IMR-90 (cell line): ENCODE measurements around the gene DNMT1. TPM values are rescaled to one million over a fixed set of nuclear protein-coding genes. Genes with fewer than 3 reads are reported as not detected.

Experiments used
- ATAC-seq: fragments of 200-7000 bp; cut with Tn5 transposase; 2 replicates; pipeline ENCODE4 v1.9.1; 2020; ENCODE audit warnings: low read depth, mild to moderate bottlenecking, moderate library complexity
- BruUV-seq: library from RNA; stranded (reverse); fragments of 400-500 nt; replicated peaks from 2 replicates; lab custom pipeline; 2021; lab: Mats Ljungman, UMichigan
- CTCF ChIA-PET: fragments of 300-600 bp; formaldehyde crosslinking; extraction: SDS; loops from one replicate; lab custom pipeline; 2021; ENCODE audit warnings: antibody characterized with exemption; lab: Yijun Ruan, JAX
- POLR2A ChIA-PET: fragments of 300-600 bp; sonication (Branson Sonifier 250); formaldehyde crosslinking; loops from one replicate; lab custom pipeline; 2022; ENCODE audit warnings: antibody characterized with exemption; ENCODE audit not compliant: unreplicated experiment; lab: Charles Lee
- DNase-seq: peaks from one replicate; pipeline ENCODE4 v3.0.0; 2013
- H2AFZ ChIP-seq: replicated peaks from 2 replicates; pipeline ENCODE3; 2013; ENCODE audit warnings: low read length, mild to moderate bottlenecking; ENCODE audit not compliant: poor library complexity
- H2AK5ac ChIP-seq: 2 replicates; pipeline ENCODE4 v1.6.1; 2013; ENCODE audit warnings: low read depth, low read length, inconsistent platforms
- H2AK9ac ChIP-seq: replicated peaks from 2 replicates; pipeline ENCODE3; 2013; ENCODE audit warnings: mild to moderate bottlenecking, low read depth, low read length, moderate library complexity; ENCODE audit not compliant: poor library complexity
- H2BK120ac ChIP-seq: 2 replicates; pipeline ENCODE4 v1.6.1; 2013; ENCODE audit warnings: low read depth, low read length, inconsistent platforms
- H2BK15ac ChIP-seq: 3 replicates; pipeline ENCODE4 v1.6.1; 2013; ENCODE audit warnings: low read depth, low read length, inconsistent platforms
- H2BK20ac ChIP-seq: 2 replicates; pipeline ENCODE4 v1.6.1; 2013; ENCODE audit warnings: low read depth, mild to moderate bottlenecking, inconsistent platforms, low read length, moderate library complexity
- H2BK5ac ChIP-seq: 2 replicates; pipeline ENCODE4 v1.6.1; 2013; ENCODE audit warnings: mild to moderate bottlenecking, low read depth, low read length, inconsistent platforms; ENCODE audit not compliant: poor library complexity, severe bottlenecking
- H3K14ac ChIP-seq: replicated peaks from 2 replicates; pipeline ENCODE4 v1.6.1; 2013; ENCODE audit warnings: low read depth, low read length, inconsistent platforms
- H3K18ac ChIP-seq: 2 replicates; pipeline ENCODE4 v1.6.1; 2013; ENCODE audit warnings: low read depth, low read length, control low read depth
- H3K23ac ChIP-seq: 2 replicates; pipeline ENCODE4 v1.6.1; 2013; ENCODE audit warnings: low read depth, low read length, inconsistent platforms
- H3K27ac ChIP-seq: 2 replicates; pipeline ENCODE4 v1.5.1; 2013; ENCODE audit warnings: mild to moderate bottlenecking, control low read depth, low read length; ENCODE audit not compliant: insufficient read depth
- H3K27me3 ChIP-seq: 2 replicates; pipeline ENCODE4 v1.6.1; 2013; ENCODE audit warnings: low read length; ENCODE audit not compliant: control insufficient read depth, insufficient read depth
- H3K36me3 ChIP-seq: 2 replicates; pipeline ENCODE4 v1.6.1; 2013; ENCODE audit warnings: low read length, mixed read lengths; ENCODE audit not compliant: control insufficient read depth, insufficient read depth
- H3K4ac ChIP-seq: 2 replicates; pipeline ENCODE4 v1.6.1; 2013; ENCODE audit warnings: low read depth, low read length, inconsistent platforms
- H3K4me1 ChIP-seq: 2 replicates; pipeline ENCODE4 v1.6.1; 2013; ENCODE audit warnings: low read length, mixed read lengths; ENCODE audit not compliant: control insufficient read depth, insufficient read depth
- H3K4me2 ChIP-seq: 2 replicates; pipeline ENCODE4 v1.6.1; 2013; ENCODE audit warnings: low read depth, mild to moderate bottlenecking, control low read depth, low read length, moderate library complexity
- H3K4me3 ChIP-seq: 2 replicates; pipeline ENCODE4 v1.5.1; 2013; ENCODE audit warnings: low read depth, mild to moderate bottlenecking, control low read depth, low read length, moderate library complexity; ENCODE audit not compliant: insufficient read depth
- H3K56ac ChIP-seq: 2 replicates; pipeline ENCODE4 v1.6.1; 2013; ENCODE audit warnings: low read length, inconsistent platforms; ENCODE audit not compliant: insufficient read depth; ENCODE audit errors: extremely low read depth
- H3K79me1 ChIP-seq, 2 experiments: 2 replicates each; pipeline ENCODE4 v1.6.1; 2013; ENCODE audit warnings: low read length in 2 of 2, inconsistent platforms in 1 of 2, low read depth in 1 of 2
- H3K9ac ChIP-seq: 2 replicates; pipeline ENCODE4 v1.6.1; 2013; ENCODE audit warnings: low read depth, low read length, control low read depth
- H3K9me1 ChIP-seq: 2 replicates; pipeline ENCODE4 v1.6.1; 2013; ENCODE audit warnings: low read length, inconsistent platforms; ENCODE audit not compliant: insufficient read depth
- H3K9me3 ChIP-seq: 2 replicates; pipeline ENCODE4 v1.6.1; 2013; ENCODE audit warnings: low read length; ENCODE audit not compliant: control insufficient read depth, insufficient read depth
- H4K20me1 ChIP-seq: 2 replicates; pipeline ENCODE4 v1.6.1; 2013; ENCODE audit warnings: low read length, inconsistent platforms; ENCODE audit not compliant: insufficient read depth
- H4K5ac ChIP-seq: 2 replicates; pipeline ENCODE4 v1.6.1; 2013; ENCODE audit warnings: mild to moderate bottlenecking, low read depth, low read length, control low read depth
- H4K8ac ChIP-seq, 2 experiments: 2 replicates each; pipeline ENCODE4 v1.6.1; 2013; ENCODE audit warnings: low read depth in 2 of 2, low read length in 2 of 2, control low read depth in 1 of 2, inconsistent platforms in 1 of 2
- H4K91ac ChIP-seq: 2 replicates; pipeline ENCODE4 v1.6.1; 2013; ENCODE audit warnings: low read depth, low read length, inconsistent platforms; ENCODE audit not compliant: insufficient read depth
- BHLHE40 ChIP-seq: fragments of 150-350 bp; IDR thresholded peaks from 2 replicates; pipeline ENCODE4 v1.6.1; 2016; ENCODE audit warnings: mild to moderate bottlenecking, low read depth, low read length
- CEBPB ChIP-seq: IDR thresholded peaks from 2 replicates; pipeline ENCODE4 v1.6.1; 2012; ENCODE audit warnings: low read depth, low read length, improper control_type of control experiment
- CHD1 ChIP-seq: IDR thresholded peaks from 2 replicates; pipeline ENCODE4 v1.6.1; 2012; ENCODE audit warnings: low read depth, low read length, improper control_type of control experiment
- CTCF ChIP-seq: conservative IDR thresholded peaks from 2 replicates; pipeline ENCODE4 v1.5.1; 2012; ENCODE audit warnings: mild to moderate bottlenecking, low read depth, low read length, improper control_type of control experiment
- FOS ChIP-seq: fragments of 150-350 bp; IDR thresholded peaks from 2 replicates; pipeline ENCODE4 v1.6.1; 2016; ENCODE audit warnings: low read depth, low read length
- MAFK ChIP-seq: IDR thresholded peaks from 2 replicates; pipeline ENCODE4 v1.6.1; 2012; ENCODE audit warnings: low read depth, low read length, improper control_type of control experiment
- MAZ ChIP-seq: IDR thresholded peaks from 2 replicates; pipeline ENCODE4 v1.6.1; 2012; ENCODE audit warnings: low read depth, mild to moderate bottlenecking, low read length, improper control_type of control experiment, moderate library complexity, borderline replicate concordance
- MXI1 ChIP-seq: IDR thresholded peaks from 2 replicates; pipeline ENCODE4 v1.6.1; 2012; ENCODE audit warnings: low read depth, mild to moderate bottlenecking, low read length, moderate library complexity, borderline replicate concordance
- NFE2L2 ChIP-seq: fragments of 150-350 bp; IDR thresholded peaks from 2 replicates; pipeline ENCODE4 v1.6.1; 2016; ENCODE audit warnings: low read depth, mild to moderate bottlenecking, low read length
- POLR2A ChIP-seq: IDR thresholded peaks from 2 replicates; pipeline ENCODE4 v1.6.1; 2012; ENCODE audit warnings: mild to moderate bottlenecking, low read depth, low read length
- RAD21 ChIP-seq: IDR thresholded peaks from 2 replicates; pipeline ENCODE4 v1.6.1; 2012; ENCODE audit warnings: low read length, improper control_type of control experiment
- RCOR1 ChIP-seq: IDR thresholded peaks from 2 replicates; pipeline ENCODE4 v1.6.1; 2012; ENCODE audit warnings: mild to moderate bottlenecking, low read length, improper control_type of control experiment; ENCODE audit not compliant: insufficient replicate concordance
- RFX5 ChIP-seq: IDR thresholded peaks from 2 replicates; pipeline ENCODE4 v1.8.0; 2012; ENCODE audit warnings: low read depth, mild to moderate bottlenecking, low read length, moderate library complexity
- SMC3 ChIP-seq: fragments of 150-350 bp; IDR thresholded peaks from 2 replicates; pipeline ENCODE4 v1.6.1; 2016; ENCODE audit warnings: low read depth, mild to moderate bottlenecking, antibody characterized with exemption, low read length, moderate library complexity
- WGBS, 2 experiments: methylation state at CpG; one replicate each; pipeline versions ENCODE4 v1.1.5 to v1.1.7; 2013; ENCODE audit warnings: missing lambda C conversion rate in 2 of 2; ENCODE audit not compliant: insufficient read length in 1 of 2; ENCODE audit errors: extremely low coverage in 2 of 2; 5-methylcytosine and 5-hydroxymethylcytosine counted together
- dilution Hi-C: fragments of 300-500 bp; cut with HindIII; formaldehyde crosslinking; loops from one replicate; pipeline ENCODE4 v1.14.3; 2018; ENCODE audit warnings: low sequenced_read_pairs; ENCODE audit not compliant: unreplicated experiment
- in situ Hi-C: fragments of 300-500 bp; cut with MboI; formaldehyde crosslinking; loops from 3 replicates; pipeline ENCODE4 v1.14.3; 2019; ENCODE audit warnings: low sequenced_read_pairs, inconsistent platforms, mixed read lengths
- intact Hi-C: fragments of 100-400 bp; cut with micrococcal nuclease; formaldehyde crosslinking; loops from 2 replicates; pipeline ENCODE4 v1.10.0; 2022
- polyA plus RNA-seq, 3 experiments: library from polyadenylated mRNA; depleted of rRNA; stranded (reverse); fragments of >200 nt; gene quantifications; 2 replicates each; pipeline ENCODE4 v1.2.3, GENCODE V29; 2012; ENCODE audit warnings: low replicate concordance in 1 of 3
- total RNA-seq: library from RNA; depleted of rRNA; stranded (reverse); fragments of >200 nt; gene quantifications from 2 replicates; pipeline ENCODE4 v1.2.3, GENCODE V29; 2012
- TF ChIP-seq, protein P1 (sequence below): fragments of 150-350 bp; IDR thresholded peaks from 2 replicates; pipeline ENCODE4 v1.6.1; 2017; ENCODE audit warnings: mild to moderate bottlenecking, antibody characterized with exemption, low read length, low read depth
- TF ChIP-seq, protein P2 (sequence below): fragments of 150-350 bp; IDR thresholded peaks from 2 replicates; pipeline ENCODE4 v1.6.1; 2016; ENCODE audit warnings: low read depth, mild to moderate bottlenecking, low read length, moderate library complexity, borderline replicate concordance

Gene DNMT1
- total and polyA plus RNA-seq, 2 of the 4 experiments (the other 2 are of a cell fraction), result 26.2 to 83.6 TPM

GRCh38 chr19:10158071-10158470 is 36.7 kb downstream of the DNMT1 start:
- Histone ChIP-seq H3K79me1 (peaks cover 10 to 22% of the 10 kb centered on the region in 2 experiments; a peak in 3 of 4 replicates), H2BK120ac (no peak overlapping the region), H4K5ac (no peak overlapping the region), H4K8ac (no peak overlapping the region), H2AK5ac (no peak overlapping the region), H3K9me1 (no peaks in the 10 kb centered on the region), H3K4ac (no peak overlapping the region), H2BK20ac (no peak overlapping the region), H3K4me3 (no peak overlapping the region), H4K91ac (no peak overlapping the region), H2AK9ac (no peak overlapping the region), H3K27me3 (no peaks in the 10 kb centered on the region), H3K36me3 (peaks cover 80% of the 10 kb centered on the region), H3K9me3 (no peaks in the 10 kb centered on the region), H3K4me1 (no peaks in the 10 kb centered on the region), H3K56ac (no peak overlapping the region), H2BK5ac (no peak overlapping the region), H3K18ac (no peak overlapping the region), H2BK15ac (no peak overlapping the region), H3K23ac (no peak overlapping the region), H2AFZ (peak overlapping the region; percentile 24), H3K9ac (no peak overlapping the region), H3K14ac (no peak overlapping the region), H3K27ac (no peak overlapping the region), H4K20me1 (no peaks in the 10 kb centered on the region), H3K4me2 (no peak overlapping the region)
- TF ChIP-seq CEBPB, result no peak
- no peak for TF ChIP-seq CHD1
- no peak for TF ChIP-seq MXI1
- TF ChIP-seq RFX5, result no peak
- TF ChIP-seq POLR2A, result no peak
- TF ChIP-seq FOS, result no peak
- TF ChIP-seq, protein P1, sequence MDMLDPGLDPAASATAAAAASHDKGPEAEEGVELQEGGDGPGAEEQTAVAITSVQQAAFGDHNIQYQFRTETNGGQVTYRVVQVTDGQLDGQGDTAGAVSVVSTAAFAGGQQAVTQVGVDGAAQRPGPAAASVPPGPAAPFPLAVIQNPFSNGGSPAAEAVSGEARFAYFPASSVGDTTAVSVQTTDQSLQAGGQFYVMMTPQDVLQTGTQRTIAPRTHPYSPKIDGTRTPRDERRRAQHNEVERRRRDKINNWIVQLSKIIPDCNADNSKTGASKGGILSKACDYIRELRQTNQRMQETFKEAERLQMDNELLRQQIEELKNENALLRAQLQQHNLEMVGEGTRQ, result no peak
- TF ChIP-seq, protein P2, sequence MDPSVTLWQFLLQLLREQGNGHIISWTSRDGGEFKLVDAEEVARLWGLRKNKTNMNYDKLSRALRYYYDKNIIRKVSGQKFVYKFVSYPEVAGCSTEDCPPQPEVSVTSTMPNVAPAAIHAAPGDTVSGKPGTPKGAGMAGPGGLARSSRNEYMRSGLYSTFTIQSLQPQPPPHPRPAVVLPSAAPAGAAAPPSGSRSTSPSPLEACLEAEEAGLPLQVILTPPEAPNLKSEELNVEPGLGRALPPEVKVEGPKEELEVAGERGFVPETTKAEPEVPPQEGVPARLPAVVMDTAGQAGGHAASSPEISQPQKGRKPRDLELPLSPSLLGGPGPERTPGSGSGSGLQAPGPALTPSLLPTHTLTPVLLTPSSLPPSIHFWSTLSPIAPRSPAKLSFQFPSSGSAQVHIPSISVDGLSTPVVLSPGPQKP, result no peak
- TF ChIP-seq MAZ, result no peak
- no peak for TF ChIP-seq NFE2L2
- TF ChIP-seq RAD21, result no peak
- TF ChIP-seq BHLHE40, result no peak
- TF ChIP-seq MAFK, result no peak
- TF ChIP-seq CTCF, result no peak
- no peak for TF ChIP-seq RCOR1
- TF ChIP-seq SMC3, result no peak
- no peak for ATAC-seq
- CTCF ChIA-PET, result no interaction called here
- dilution Hi-C loops (no loop called here), intact Hi-C loops (no loop called here), in situ Hi-C loops (no loop called here)
- BruUV-seq, result no TSS peak
- WGBS, 2 experiments, result no CpG with 5 or more reads among the region's 8 CpGs
- no peak for DNase-seq
- POLR2A ChIA-PET, result no interaction called here
